HCT116 (cell line): ENCODE measurements around the gene CCL18.

Source experiments
- ATF3 ChIP-seq: IDR thresholded peaks from 2 replicates; pipeline ENCODE4 v1.6.1; 2012
- CTCF ChIP-seq, 3 experiments: fragments of 200-600 bp in 1 of 3; sonication (generic) in 1 of 3; IDR thresholded peaks in 2 of 3; conservative IDR thresholded peaks in 1 of 3; 2 replicates each; pipeline ENCODE4 v1.5.1; 2012 to 2017; ENCODE audit warnings: low read depth in 2 of 3, low read length in 2 of 3, antibody characterized with exemption in 1 of 3, borderline replicate concordance in 1 of 3, control low read depth in 1 of 3, mild to moderate bottlenecking in 1 of 3, mixed read lengths in 1 of 3, mixed run types in 1 of 3, moderate library complexity in 1 of 3; ENCODE audit not compliant: insufficient read depth in 1 of 3
- EZH2 ChIP-seq: fragments of 200-600 bp; sonication (generic); IDR thresholded peaks from 2 replicates; pipeline ENCODE4 v1.6.1; 2017; ENCODE audit warnings: antibody characterized with exemption, mixed run types
- EZH2phosphoT487 ChIP-seq: fragments of 200-600 bp; IDR thresholded peaks from 2 replicates; pipeline ENCODE4 v1.6.1; 2018; ENCODE audit warnings: antibody characterized with exemption, borderline replicate concordance
- JUND ChIP-seq: IDR thresholded peaks from 2 replicates; pipeline ENCODE4 v1.6.1; 2012
- YY1 ChIP-seq: IDR thresholded peaks from 2 replicates; pipeline ENCODE4 v1.6.1; 2011; ENCODE audit warnings: low read length, low read depth, moderate library complexity, mild to moderate bottlenecking; ENCODE audit not compliant: insufficient replicate concordance; ENCODE audit errors: extremely low read depth
- ZFX ChIP-seq: fragments of 450-650 bp; IDR thresholded peaks from 2 replicates; pipeline ENCODE4 v1.6.1; 2017

- TF ChIP-seq ZFX (no peak), EZH2phosphoT487 (no peak), CTCF (IDR thresholded peaks at IDR 0.05 in 2 of 3, conservative IDR thresholded peaks at IDR 0.05 in 1 of 3; ENCODE audit: borderline replicate concordance in 1 of 3, insufficient read depth in 1 of 3, low read depth in 2 of 3, low read length in 2 of 3) (no peak), YY1 (no peak), ATF3 (no peak), EZH2 (no peak), JUND (no peak)
These were observed 30.2 kb downstream of the CCL18 start for GRCh38 chr17:36094232-36094631.
